ENCODE measurements around the gene INPP5K. TPM values are rescaled to one million over a fixed set of nuclear protein-coding genes. Genes with fewer than 3 reads are reported as not detected.
A peak's percentile ranks its signal among the peaks of the same experiment; 100 is the strongest.
"Not testable (repeated sequence)": the region's sequence is repeated elsewhere in the genome, so short reads cannot be mapped to it uniquely, and the experiment has no call there.

INPP5K gene
- total and polyA plus RNA-seq, 2 experiments from 2014 or later, result 18.1 to 24.6 TPM

DNA sequence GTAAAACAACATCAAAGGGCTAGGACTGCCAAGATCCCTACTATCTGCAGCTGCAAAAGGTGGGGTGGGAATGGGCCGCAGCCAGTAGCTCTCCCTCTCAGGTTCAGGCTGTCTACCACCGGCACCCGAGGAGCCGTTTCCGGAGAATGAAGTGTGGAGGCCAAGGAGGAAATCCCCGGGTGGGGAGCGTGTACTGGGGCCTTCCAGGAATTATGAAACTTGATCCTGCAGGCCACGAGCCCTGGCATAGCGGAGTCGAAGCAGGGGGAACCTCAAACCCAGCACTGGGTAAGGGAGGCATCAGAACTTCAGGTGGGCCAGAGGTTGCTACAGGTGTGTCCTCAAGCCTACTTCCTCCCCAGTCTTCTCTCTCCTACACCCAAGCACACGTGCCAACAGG is 5.1 kb downstream of the INPP5K start:
- H3K9me3 ChIP-seq (ENCODE audit: low read depth), result no peaks in the 10 kb centered on the region
- TF ChIP-seq, protein P1, sequence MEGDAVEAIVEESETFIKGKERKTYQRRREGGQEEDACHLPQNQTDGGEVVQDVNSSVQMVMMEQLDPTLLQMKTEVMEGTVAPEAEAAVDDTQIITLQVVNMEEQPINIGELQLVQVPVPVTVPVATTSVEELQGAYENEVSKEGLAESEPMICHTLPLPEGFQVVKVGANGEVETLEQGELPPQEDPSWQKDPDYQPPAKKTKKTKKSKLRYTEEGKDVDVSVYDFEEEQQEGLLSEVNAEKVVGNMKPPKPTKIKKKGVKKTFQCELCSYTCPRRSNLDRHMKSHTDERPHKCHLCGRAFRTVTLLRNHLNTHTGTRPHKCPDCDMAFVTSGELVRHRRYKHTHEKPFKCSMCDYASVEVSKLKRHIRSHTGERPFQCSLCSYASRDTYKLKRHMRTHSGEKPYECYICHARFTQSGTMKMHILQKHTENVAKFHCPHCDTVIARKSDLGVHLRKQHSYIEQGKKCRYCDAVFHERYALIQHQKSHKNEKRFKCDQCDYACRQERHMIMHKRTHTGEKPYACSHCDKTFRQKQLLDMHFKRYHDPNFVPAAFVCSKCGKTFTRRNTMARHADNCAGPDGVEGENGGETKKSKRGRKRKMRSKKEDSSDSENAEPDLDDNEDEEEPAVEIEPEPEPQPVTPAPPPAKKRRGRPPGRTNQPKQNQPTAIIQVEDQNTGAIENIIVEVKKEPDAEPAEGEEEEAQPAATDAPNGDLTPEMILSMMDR (IDR thresholded peaks at IDR 0.05; ENCODE audit: low read depth, low read length), result no peak
- DNase-seq (ENCODE audit: low read depth in 1 of 2, low spot score in 1 of 2), result peak in 1 of 2 donors; percentile 54
- no peaks in the 10 kb centered on the region for H3K36me3 ChIP-seq
- H3K27me3 ChIP-seq, result no peaks in the 10 kb centered on the region
- no peak overlapping the region for H3K27ac ChIP-seq
- no peak overlapping the region for H3K4me3 ChIP-seq
- peaks cover 10% of the 10 kb centered on the region for H3K4me1 ChIP-seq (ENCODE audit: low read depth)

DNA sequence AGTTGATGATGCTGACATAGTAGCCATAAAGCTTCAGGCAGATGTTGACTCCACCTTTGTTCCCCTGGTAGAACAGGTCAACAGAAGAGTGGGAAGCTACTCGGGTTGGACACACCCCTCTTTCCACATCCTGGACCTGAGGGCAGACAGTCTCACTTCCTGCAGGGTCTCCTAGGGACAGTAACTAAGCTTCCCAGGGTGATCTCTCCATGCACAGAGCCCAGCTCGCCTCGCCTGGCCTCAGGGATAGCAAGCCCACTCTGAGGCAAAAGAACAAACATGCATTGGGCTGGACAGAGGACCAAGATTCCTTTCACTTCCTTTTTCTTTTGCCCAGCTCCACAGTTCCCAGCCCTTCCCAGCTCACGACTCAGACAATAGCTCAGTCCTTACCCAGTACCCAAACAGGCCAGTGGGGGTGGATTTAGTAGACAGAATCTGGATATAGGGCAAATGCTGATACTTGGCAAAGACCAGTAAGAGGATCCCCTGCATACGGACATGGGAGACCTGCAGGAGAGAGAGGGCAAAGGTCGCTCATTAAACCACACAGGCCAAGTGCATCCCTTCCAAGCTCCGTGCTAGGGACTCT is 7.0 kb downstream of the INPP5K start:
- Histone ChIP-seq H3K36me3 (no peaks in the 10 kb centered on the region), H3K27me3 (no peaks in the 10 kb centered on the region), H3K4me3 (no peak overlapping the region), H3K4me1 (ENCODE audit: low read depth) (peaks cover 6% of the 10 kb centered on the region), H3K9me3 (ENCODE audit: low read depth) (no peaks in the 10 kb centered on the region), H3K27ac (no peak overlapping the region)
- DNase-seq (ENCODE audit: low read depth in 1 of 2, low spot score in 1 of 2), result no peak
- TF ChIP-seq, protein P1 (IDR thresholded peaks at IDR 0.05; ENCODE audit: low read depth, low read length), result no peak

- not testable (repeated sequence) for H3K27ac ChIP-seq; H3K27me3 ChIP-seq; H3K4me1 ChIP-seq (ENCODE audit: low read depth); DNase-seq (ENCODE audit: low read depth in 1 of 2, low spot score in 1 of 2); H3K36me3 ChIP-seq; H3K9me3 ChIP-seq (ENCODE audit: low read depth); H3K4me3 ChIP-seq
Observed at GRCh38 chr17:1508709-1509108, 7.7 kb downstream of the INPP5K start.

GRCh38 chr17:1506649-1507267 is 9.7 kb downstream of the INPP5K start:
- DNase-seq (ENCODE audit: low read depth in 1 of 2, low spot score in 1 of 2), result peak in 1 of 2 donors; percentile 28
- Histone ChIP-seq H3K4me3 (no peak overlapping the region), H3K9me3 (ENCODE audit: low read depth) (no peaks in the 10 kb centered on the region), H3K4me1 (ENCODE audit: low read depth) (peaks cover 6% of the 10 kb centered on the region), H3K27ac (peak overlapping the region; percentile 4), H3K27me3 (no peaks in the 10 kb centered on the region), H3K36me3 (no peaks in the 10 kb centered on the region)
- TF ChIP-seq, protein P1 (IDR thresholded peaks at IDR 0.05; ENCODE audit: low read depth, low read length), result no peak

- Histone ChIP-seq H3K36me3 (no peaks in the 10 kb centered on the region), H3K4me3 (no peak overlapping the region), H3K4me1 (ENCODE audit: low read depth) (peaks cover 6% of the 10 kb centered on the region), H3K27me3 (no peaks in the 10 kb centered on the region), H3K9me3 (ENCODE audit: low read depth) (no peaks in the 10 kb centered on the region), H3K27ac (no peak overlapping the region)
- TF ChIP-seq, protein P1 (IDR thresholded peaks at IDR 0.05; ENCODE audit: low read depth, low read length), result no peak
- no peak for DNase-seq (ENCODE audit: low read depth in 1 of 2, low spot score in 1 of 2)
Observed at GRCh38 chr17:1505586-1505985, 10.8 kb downstream of the INPP5K start.

DNA sequence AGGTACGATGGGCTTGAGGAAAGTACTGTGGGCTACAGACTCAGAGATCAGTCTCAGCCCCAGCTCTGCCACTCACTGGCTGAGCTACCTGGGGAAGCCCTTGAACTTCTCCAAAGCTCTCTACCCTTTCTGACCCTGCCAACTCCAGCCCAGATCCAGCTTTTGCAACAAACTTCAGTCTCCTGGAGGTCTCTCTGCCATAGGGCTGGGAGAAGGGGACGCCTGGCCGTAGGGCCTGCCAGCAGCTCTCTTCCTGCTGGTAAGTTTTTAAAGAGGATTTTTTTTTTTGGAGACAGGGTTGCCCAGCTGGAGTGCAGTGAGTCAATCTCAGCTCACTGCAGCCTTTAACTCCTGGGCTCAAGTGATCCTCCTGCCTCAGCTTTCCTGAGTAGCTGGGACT is 11.5 kb downstream of the INPP5K start:
- DNase-seq (ENCODE audit: low read depth in 1 of 2, low spot score in 1 of 2), result no peak
- Histone ChIP-seq H3K27me3 (no peaks in the 10 kb centered on the region), H3K4me1 (ENCODE audit: low read depth) (peaks cover 6% of the 10 kb centered on the region), H3K27ac (no peak overlapping the region), H3K4me3 (no peak overlapping the region), H3K36me3 (no peaks in the 10 kb centered on the region), H3K9me3 (ENCODE audit: low read depth) (no peaks in the 10 kb centered on the region)
- TF ChIP-seq, protein P1 (IDR thresholded peaks at IDR 0.05; ENCODE audit: low read depth, low read length), result no peak

Data from cardiac muscle cell (in vitro differentiated cells and primary cell).